ENCODE measurements around the gene ATN1. TPM values are rescaled to one million over a fixed set of nuclear protein-coding genes. Genes with fewer than 3 reads are reported as not detected.

The ATN1 gene
- polyA plus RNA-seq, 3 donors, result 0.40 to 10.6 TPM; not detected in 1

DNA sequence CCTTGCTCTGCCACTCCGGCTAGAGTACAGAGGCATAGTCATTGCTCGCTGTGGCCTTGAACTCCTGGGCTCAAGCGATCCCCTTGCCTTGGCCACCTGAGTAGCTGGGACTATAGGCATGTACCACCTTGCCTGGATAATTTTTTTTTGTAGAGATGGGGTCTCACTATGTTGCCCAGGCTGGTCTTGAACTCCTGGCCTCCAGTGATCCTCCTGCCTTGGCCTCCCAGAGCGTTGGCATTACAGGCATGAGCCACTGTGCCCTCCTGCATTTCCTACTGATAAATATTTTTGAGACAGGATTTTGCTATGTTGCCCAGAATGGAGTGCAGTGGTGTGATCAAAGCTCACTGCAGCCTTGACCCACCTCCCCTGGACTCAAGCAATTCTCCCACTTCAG lies 52.3 kb downstream of the ATN1 start:
- H3K36me3 Mint-ChIP-seq, result peaks cover 82 to 94% of the 10 kb centered on the region in 2 donors
- intact Hi-C loops (cut with micrococcal nuclease), result no loop called here
- H3K4me1 Mint-ChIP-seq, result peaks cover 1% of the 10 kb centered on the region
- H3K4me3 Mint-ChIP-seq, result no peak overlapping the region
- Histone ChIP-seq H3K79me2 (ENCODE audit: insufficient read depth, low read length) (peaks cover 4% of the 10 kb centered on the region), H2AFZ (ENCODE audit: insufficient read depth, low read depth, low read length, poor library complexity, severe bottlenecking) (no peak overlapping the region), H3K27ac (ENCODE audit: low read depth in 1 of 2, low read length in 2 of 2) (no peak overlapping the region), H3K9ac (ENCODE audit: insufficient read depth, low read length, poor library complexity, severe bottlenecking) (no peak overlapping the region), H3K4me3 (replicated peaks in 1 of 3; ENCODE audit: low read depth in 2 of 3, low read length in 3 of 3) (no peak overlapping the region), H3K4me2 (replicated peaks; ENCODE audit: extremely low read depth, low read length, poor library complexity, severe bottlenecking) (no peak overlapping the region), H3K36me3 (replicated peaks in 1 of 2; ENCODE audit: control insufficient read depth in 1 of 2, insufficient read depth in 2 of 2, low read length in 2 of 2) (peaks cover 90 to 99% of the 10 kb centered on the region in 2 donors), H4K20me1 (ENCODE audit: insufficient read depth, low read length) (no peaks in the 10 kb centered on the region), H3K27me3 (ENCODE audit: control insufficient read depth in 2 of 2, insufficient read depth in 2 of 2, low read length in 2 of 2) (no peaks in the 10 kb centered on the region), H3K4me1 (ENCODE audit: control insufficient read depth in 1 of 2, insufficient read depth in 2 of 2, low read length in 2 of 2) (no peaks in the 10 kb centered on the region), H3K9me3 (replicated peaks in 1 of 2; ENCODE audit: control insufficient read depth in 1 of 2, insufficient read depth in 1 of 2, low read length in 2 of 2) (no peaks in the 10 kb centered on the region)
- H3K9me3 Mint-ChIP-seq, result no peaks in the 10 kb centered on the region
- no peak for DNase-seq
- H3K27me3 Mint-ChIP-seq (ENCODE audit: low read depth in 3 of 3), result no peaks in the 10 kb centered on the region
- TF ChIP-seq CTCF (IDR thresholded peaks at IDR 0.05), result no peak
- peak overlapping the region in 1 of 7 donors; percentile 31 for H3K27ac Mint-ChIP-seq
- WGBS (ENCODE audit: insufficient coverage), result 100% methylated on average over 1 of the region's 4 CpGs

DNA sequence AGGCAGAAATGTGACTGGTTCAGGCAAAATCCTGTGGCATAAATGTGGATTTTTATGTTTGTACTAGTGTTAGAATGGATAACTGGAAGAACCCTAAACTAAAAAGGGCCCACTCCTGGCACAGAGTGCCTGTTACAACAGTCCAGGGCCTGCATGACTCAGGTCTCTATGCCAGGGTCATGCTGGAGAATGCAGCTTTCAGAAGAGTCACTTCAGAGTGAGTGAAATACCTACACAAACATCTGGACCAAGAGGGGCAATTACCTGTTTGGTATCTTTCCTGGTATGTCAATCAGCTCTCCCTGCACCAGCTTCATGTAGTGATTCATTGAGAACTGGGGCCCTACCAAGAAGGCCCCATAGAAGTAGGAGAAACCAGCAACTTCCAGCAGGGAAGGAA lies 53.0 kb downstream of the ATN1 start:
- H3K4me1 Mint-ChIP-seq, result peaks cover 1% of the 10 kb centered on the region

More for the DNA sequence above, 53.0 kb downstream of the ATN1 start:
- no peak for DNase-seq
- peaks cover 76 to 90% of the 10 kb centered on the region in 2 donors for H3K36me3 Mint-ChIP-seq
- H2AFZ ChIP-seq (ENCODE audit: insufficient read depth, low read depth, low read length, poor library complexity, severe bottlenecking), result no peak overlapping the region
- intact Hi-C loops (cut with micrococcal nuclease), result no loop called here
- no peaks in the 10 kb centered on the region for H3K4me1 ChIP-seq (ENCODE audit: control insufficient read depth in 1 of 2, insufficient read depth in 2 of 2, low read length in 2 of 2)
- no peak overlapping the region for H3K4me3 ChIP-seq (replicated peaks in 1 of 3; ENCODE audit: low read depth in 2 of 3, low read length in 3 of 3)
- H3K79me2 ChIP-seq (ENCODE audit: insufficient read depth, low read length), result peaks cover 4% of the 10 kb centered on the region
- H3K4me3 Mint-ChIP-seq, result no peak overlapping the region
- H3K27ac Mint-ChIP-seq, result peak overlapping the region in 1 of 7 donors; percentile 30
- H3K27ac ChIP-seq (ENCODE audit: low read depth in 1 of 2, low read length in 2 of 2), result no peak overlapping the region
- no peak for TF ChIP-seq CTCF (IDR thresholded peaks at IDR 0.05)
- H3K27me3 Mint-ChIP-seq (ENCODE audit: low read depth in 3 of 3), result no peaks in the 10 kb centered on the region
- no peak overlapping the region for H3K9ac ChIP-seq (ENCODE audit: insufficient read depth, low read length, poor library complexity, severe bottlenecking)
- H3K9me3 Mint-ChIP-seq, result no peaks in the 10 kb centered on the region
- no peak overlapping the region for H3K4me2 ChIP-seq (replicated peaks; ENCODE audit: extremely low read depth, low read length, poor library complexity, severe bottlenecking)
- no peaks in the 10 kb centered on the region for H3K27me3 ChIP-seq (ENCODE audit: control insufficient read depth in 2 of 2, insufficient read depth in 2 of 2, low read length in 2 of 2)
- H3K36me3 ChIP-seq (replicated peaks in 1 of 2; ENCODE audit: control insufficient read depth in 1 of 2, insufficient read depth in 2 of 2, low read length in 2 of 2), result peaks cover 83 to 93% of the 10 kb centered on the region in 2 donors
- no peaks in the 10 kb centered on the region for H3K9me3 ChIP-seq (replicated peaks in 1 of 2; ENCODE audit: control insufficient read depth in 1 of 2, insufficient read depth in 1 of 2, low read length in 2 of 2)
- H4K20me1 ChIP-seq (ENCODE audit: insufficient read depth, low read length), result no peaks in the 10 kb centered on the region
